Sigmoid colon (tissue), 7 donors: Measurements from ENCODE around the gene ENKUR. TPM values are rescaled to one million over a fixed set of nuclear protein-coding genes. Genes with fewer than 3 reads are reported as not detected.

Experiments used
- DNase-seq: peaks from one replicate; pipeline ENCODE4 v3.0.0-alpha.2; 2019
- H3K27ac ChIP-seq, 4 donors: fragments of 200-600 bp; sonication (generic); one replicate each; pipeline ENCODE4 v1.5.1; 2016 to 2019; ENCODE audit warnings: mild to moderate bottlenecking in 1 of 4
- H3K27me3 ChIP-seq, 3 donors: fragments of 200-600 bp; sonication (generic); one replicate each; pipeline ENCODE4 v1.5.1; 2019; ENCODE audit warnings: mild to moderate bottlenecking in 1 of 3
- H3K36me3 ChIP-seq, 4 donors: fragments of 200-600 bp; sonication (generic); one replicate each; pipeline ENCODE4 v1.5.1; 2016 to 2019
- H3K4me1 ChIP-seq, 4 donors: fragments of 200-600 bp; sonication (generic); one replicate each; pipeline ENCODE4 v1.5.1; 2017 to 2019
- H3K4me3 ChIP-seq, 4 donors: fragments of 200-600 bp; sonication (generic); one replicate each; pipeline ENCODE4 v1.5.1; 2017 to 2019; ENCODE audit warnings: mild to moderate bottlenecking in 2 of 4, moderate library complexity in 1 of 4
- H3K9me3 ChIP-seq, 4 donors: fragments of 200-600 bp in 3 of 4; sonication (generic) in 3 of 4; one replicate each; pipeline versions ENCODE4 v1.5.1 to v1.6.1; 2013 to 2019
- CTCF ChIP-seq, 4 experiments: fragments of 450-650 bp in 3 of 4; fragments of 200-600 bp in 1 of 4; IDR thresholded peaks; one replicate each; pipeline ENCODE4 v1.5.1; 2016 to 2019; ENCODE audit warnings: antibody characterized with exemption in 4 of 4, mild to moderate bottlenecking in 3 of 4, moderate library complexity in 2 of 4
- EP300 ChIP-seq, 4 donors: sonication (generic); formaldehyde crosslinking; IDR thresholded peaks; one replicate each; pipeline ENCODE4 v1.6.1; 2017; ENCODE audit warnings: antibody characterized with exemption in 4 of 4
- POLR2A ChIP-seq, 2 donors: fragments of 450-650 bp; IDR thresholded peaks; one replicate each; pipeline ENCODE4 v1.6.1; 2016; ENCODE audit warnings: antibody characterized with exemption in 2 of 2, mild to moderate bottlenecking in 2 of 2, moderate library complexity in 2 of 2
- POLR2AphosphoS5 ChIP-seq, 4 donors: sonication (generic); formaldehyde crosslinking; IDR thresholded peaks; one replicate each; pipeline ENCODE4 v1.6.1; 2017; ENCODE audit warnings: antibody characterized with exemption in 4 of 4
- WGBS, 2 donors: extraction: QIAGEN DNeasy Blood & Tissue Kit; methylation state at CpG; one replicate each; pipeline ENCODE4 v1.1.7; 2013; 5-methylcytosine and 5-hydroxymethylcytosine counted together
- intact Hi-C: fragments of 100-400 bp; cut with DNase I; formaldehyde crosslinking; loops from one replicate; pipeline ENCODE4 v1.15.1; 2023
- polyA plus RNA-seq, 3 donors: library from polyadenylated mRNA; stranded (reverse); fragments of 200-250 nt; gene quantifications; one replicate each; pipeline ENCODE4 v1.2.3, GENCODE V29; 2013
- total RNA-seq, 4 donors: library from RNA; depleted of rRNA; stranded (reverse); fragments of >200 nt; gene quantifications; one replicate each; pipeline ENCODE4 v1.1.0, GENCODE V29; 2016
- donor health status: healthy with polysubstance abuse.
- donor health status: Bipolar disorder and iron deficiency.
- donor health status: healthy.

The ENKUR gene
- total and polyA plus RNA-seq, 7 donors, result under 0.01 to 0.60 TPM; not detected in 5

GRCh38 chr10:24949616-24950015 is 66.3 kb downstream of the ENKUR start:
- WGBS, 2 donors, result 75 to 86% methylated on average over 3 of the region's 3 CpGs
- H3K27ac ChIP-seq, result no peak overlapping the region
- intact Hi-C loops, result loop anchor here (5.0 to 10.0 kb wide), 3 partner anchors 68 to 305 kb away; partner anchors contain the start of genes ARHGAP21, ENKUR and THNSL1
- peaks cover 0 to 22% (median 17%) of the 10 kb centered on the region in 4 donors for H3K4me1 ChIP-seq
- no peaks in the 10 kb centered on the region for H3K36me3 ChIP-seq
- no peaks in the 10 kb centered on the region for H3K27me3 ChIP-seq
- H3K9me3 ChIP-seq, result no peaks in the 10 kb centered on the region
- no peak for DNase-seq
- TF ChIP-seq POLR2AphosphoS5 (IDR thresholded peaks at IDR 0.05), result no peak
- no peak for TF ChIP-seq EP300 (IDR thresholded peaks at IDR 0.05)
- no peak for TF ChIP-seq CTCF (IDR thresholded peaks at IDR 0.05)
- TF ChIP-seq POLR2A (IDR thresholded peaks at IDR 0.05), result no peak
- no peak overlapping the region for H3K4me3 ChIP-seq

- Histone ChIP-seq H3K27ac (peak overlapping the region in 3 of 4 donors; percentile 13 to 20 (median 18)), H3K27me3 (no peaks in the 10 kb centered on the region), H3K4me1 (peaks cover 0 to 12% (median 9%) of the 10 kb centered on the region in 4 donors), H3K9me3 (no peaks in the 10 kb centered on the region), H3K36me3 (no peaks in the 10 kb centered on the region), H3K4me3 (no peak overlapping the region)
- TF ChIP-seq EP300 (IDR thresholded peaks at IDR 0.05), result no peak
- no peak for TF ChIP-seq POLR2AphosphoS5 (IDR thresholded peaks at IDR 0.05)
- TF ChIP-seq CTCF (IDR thresholded peaks at IDR 0.05), result no peak
- no peak for TF ChIP-seq POLR2A (IDR thresholded peaks at IDR 0.05)
- intact Hi-C loops, result no loop called here
- no peak for DNase-seq
- 77 to 87% methylated on average over 4 of the region's 4 CpGs for WGBS, 2 donors
Observed at GRCh38 chr10:24947304-24948097, 68.5 kb downstream of the ENKUR start.

- Histone ChIP-seq H3K27me3 (no peaks in the 10 kb centered on the region), H3K9me3 (no peaks in the 10 kb centered on the region), H3K27ac (no peak overlapping the region), H3K36me3 (no peaks in the 10 kb centered on the region), H3K4me3 (no peak overlapping the region), H3K4me1 (no peaks in the 10 kb centered on the region)
- TF ChIP-seq EP300 (IDR thresholded peaks at IDR 0.05) (no peak), CTCF (IDR thresholded peaks at IDR 0.05) (no peak), POLR2AphosphoS5 (IDR thresholded peaks at IDR 0.05) (no peak), POLR2A (IDR thresholded peaks at IDR 0.05) (no peak)
- intact Hi-C loops, result no loop called here
- 65 to 84% methylated on average over 11 of the region's 11 CpGs for WGBS, 2 donors
- no peak for DNase-seq
Observed at GRCh38 chr10:24944512-24945255, 71.3 kb downstream of the ENKUR start.

GRCh38 chr10:24938525-24938924 is 77.4 kb downstream of the ENKUR start:
- WGBS, 2 donors, result 97% methylated on average over 2 of the region's 2 CpGs
- intact Hi-C loops, result no loop called here
- H3K27ac ChIP-seq, result no peak overlapping the region
- H3K4me3 ChIP-seq, result no peak overlapping the region
- no peaks in the 10 kb centered on the region for H3K9me3 ChIP-seq
- no peak for TF ChIP-seq EP300 (IDR thresholded peaks at IDR 0.05)
- H3K27me3 ChIP-seq, result no peaks in the 10 kb centered on the region
- peaks cover 0 to 5% (median 0%) of the 10 kb centered on the region in 4 donors for H3K36me3 ChIP-seq
- DNase-seq, result no peak
- no peaks in the 10 kb centered on the region for H3K4me1 ChIP-seq

GRCh38 chr10:24938076-24938475 is 77.9 kb downstream of the ENKUR start:
- H3K27me3 ChIP-seq, result no peaks in the 10 kb centered on the region
- 95 to 98% methylated on average over 5 of the region's 5 CpGs for WGBS, 2 donors

More at GRCh38 chr10:24938076-24938475, 77.9 kb downstream of the ENKUR start:
- Histone ChIP-seq H3K4me3 (no peak overlapping the region), H3K4me1 (no peaks in the 10 kb centered on the region), H3K27ac (no peak overlapping the region), H3K36me3 (peaks cover 0 to 5% (median 0%) of the 10 kb centered on the region in 4 donors), H3K9me3 (no peaks in the 10 kb centered on the region)
- intact Hi-C loops, result no loop called here
- DNase-seq, result no peak
- TF ChIP-seq POLR2AphosphoS5 (IDR thresholded peaks at IDR 0.05), result no peak
- TF ChIP-seq EP300 (IDR thresholded peaks at IDR 0.05), result no peak
- no peak for TF ChIP-seq POLR2A (IDR thresholded peaks at IDR 0.05)
